NCI-H82 treated with DMSO at 0.1 percent for 48 hours (cell line): ENCODE data around the gene CCDC169.
"Not testable (repeated sequence)": the region's sequence is repeated elsewhere in the genome, so short reads cannot be mapped to it uniquely, and the experiment has no call there.

Source experiments
- DNase-seq: peaks from one replicate; lab custom pipeline; 2025; ENCODE audit not compliant: unreplicated experiment; lab: John Stamatoyannopoulos, UW

CCDC169 gene

DNA sequence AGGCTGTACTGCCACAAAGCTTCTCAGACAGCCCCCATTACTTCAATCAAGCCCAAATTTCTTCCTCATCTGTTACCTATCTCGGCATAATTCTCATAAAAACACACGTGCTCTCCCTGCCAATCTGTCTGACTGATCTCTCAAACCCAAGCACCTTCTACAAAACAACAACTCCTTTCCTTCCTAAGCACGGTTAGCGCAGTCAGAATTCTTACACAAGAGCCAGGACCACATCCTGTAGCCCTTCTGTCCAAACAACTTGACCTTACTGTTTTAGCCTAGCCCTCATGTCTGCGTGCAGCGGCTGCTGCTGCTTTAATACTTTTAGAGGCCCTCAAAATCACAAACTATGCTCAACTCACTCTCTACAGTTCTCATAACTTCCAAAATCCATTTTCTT, 22.2 kb upstream of the CCDC169 start:
- not testable (repeated sequence) for DNase-seq

DNA sequence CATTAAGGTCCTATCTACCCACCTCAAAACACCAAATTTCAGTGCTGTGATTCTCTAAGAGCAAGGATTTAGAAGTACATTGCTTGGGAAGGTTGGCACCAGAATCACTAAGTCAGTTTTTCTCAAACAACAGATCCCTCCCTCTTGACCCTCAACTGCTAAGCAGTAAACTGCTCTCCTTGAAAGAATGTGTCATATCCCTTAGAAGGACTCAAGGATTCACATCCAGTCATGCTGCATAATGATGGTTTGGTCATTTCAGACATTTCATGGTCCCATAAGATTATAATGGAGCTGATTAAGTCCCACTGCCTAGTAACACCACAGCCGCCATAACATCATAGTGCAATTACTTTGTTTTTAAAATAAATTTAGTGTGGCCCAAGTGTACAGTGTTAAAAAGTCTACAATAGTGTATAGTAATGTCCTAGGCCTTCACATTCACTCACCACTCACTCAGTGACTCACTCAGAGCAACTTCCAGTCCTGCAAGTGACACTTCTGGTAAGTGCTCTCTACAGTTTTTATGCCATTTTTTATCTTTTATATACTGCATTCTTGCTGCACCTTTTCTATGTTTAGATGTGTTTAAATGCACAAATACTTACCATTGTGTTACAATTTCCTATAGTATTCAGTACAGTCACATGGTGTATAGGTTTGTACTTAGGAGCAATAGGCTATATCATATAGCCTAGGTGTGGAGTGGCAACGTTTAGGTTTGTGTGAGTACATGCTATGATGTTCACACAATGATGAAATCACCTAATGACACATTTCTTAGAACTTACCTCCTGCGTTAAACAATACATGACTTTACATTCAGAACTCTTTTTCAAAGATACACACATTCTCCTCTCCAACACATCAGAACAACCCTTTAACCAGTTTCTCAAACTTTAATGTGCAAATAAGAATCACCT, 15.7 kb upstream of the CCDC169 start:
- DNase-seq, result no peak

DNA sequence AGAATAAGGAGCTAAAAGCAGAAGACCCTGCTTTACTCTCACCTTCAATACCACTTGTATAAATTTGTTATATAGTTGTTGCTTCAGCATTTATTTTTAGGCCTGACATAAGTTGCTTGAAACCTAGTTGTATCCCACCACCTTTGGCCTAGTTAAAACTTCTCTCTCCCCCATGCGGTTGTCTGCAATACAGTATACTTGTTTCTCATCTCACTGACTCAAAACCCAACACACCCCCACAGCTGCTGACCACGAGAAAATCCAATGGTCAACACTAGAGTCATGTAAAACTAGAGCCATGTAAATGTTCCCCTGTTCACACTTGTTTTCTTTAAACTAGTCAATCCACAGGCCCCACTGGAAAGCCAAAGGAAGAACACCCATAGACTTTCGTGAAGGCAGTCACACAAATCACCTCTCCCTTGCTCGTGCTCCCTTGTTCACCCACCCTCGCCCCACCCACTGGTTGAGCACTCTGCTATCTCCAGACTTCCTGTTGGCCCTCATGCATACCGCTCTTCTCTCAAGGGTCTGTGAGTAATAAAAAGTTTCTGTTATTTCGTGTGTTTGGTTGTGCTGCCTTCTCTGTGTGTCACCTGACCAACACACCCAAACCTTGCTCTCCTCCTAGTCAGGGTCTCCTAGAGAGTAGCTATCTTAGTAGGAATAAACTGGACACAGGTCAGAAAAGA, 12.9 kb upstream of the CCDC169 start:
- DNase-seq, result no peak

DNA sequence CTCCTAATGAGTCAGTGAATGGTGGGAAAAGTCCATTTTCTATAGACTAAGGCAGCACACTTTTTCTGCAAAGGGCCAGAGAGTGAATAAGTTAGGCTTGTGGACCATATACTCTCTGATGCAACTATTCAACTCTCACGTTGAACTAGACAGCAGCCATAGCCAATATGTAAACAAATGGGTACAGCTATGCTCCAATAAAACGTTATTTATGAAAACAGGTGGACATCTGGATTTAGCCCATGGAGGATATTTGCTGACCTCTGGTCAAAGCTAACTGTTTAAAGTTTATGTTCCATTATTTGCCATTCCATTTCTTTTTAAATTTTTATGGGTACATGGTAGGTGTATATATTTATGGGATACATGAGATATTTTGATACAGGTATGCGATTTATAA, 4.7 kb upstream of the CCDC169 start:
- no peak for DNase-seq

DNA sequence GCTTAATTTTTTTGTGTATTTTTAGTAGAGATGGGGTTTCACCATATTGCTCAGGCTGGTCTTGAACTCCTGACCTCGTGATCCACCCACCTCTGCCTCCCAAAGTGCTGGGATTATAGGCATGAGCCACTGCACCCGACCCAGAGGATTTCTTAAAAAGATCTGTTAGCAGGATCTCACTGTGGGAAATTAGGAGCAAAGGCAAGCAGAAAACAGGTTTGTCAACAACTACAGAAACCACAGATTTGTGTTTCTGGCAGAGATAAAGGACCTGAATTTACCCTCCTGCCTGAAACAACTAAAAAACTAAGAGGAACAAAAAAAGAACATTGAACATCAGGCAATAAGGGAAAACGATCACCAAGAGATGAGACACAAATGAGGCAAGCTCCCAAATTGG, 1.9 kb upstream of the CCDC169 start:
- not testable (repeated sequence) for DNase-seq

DNA sequence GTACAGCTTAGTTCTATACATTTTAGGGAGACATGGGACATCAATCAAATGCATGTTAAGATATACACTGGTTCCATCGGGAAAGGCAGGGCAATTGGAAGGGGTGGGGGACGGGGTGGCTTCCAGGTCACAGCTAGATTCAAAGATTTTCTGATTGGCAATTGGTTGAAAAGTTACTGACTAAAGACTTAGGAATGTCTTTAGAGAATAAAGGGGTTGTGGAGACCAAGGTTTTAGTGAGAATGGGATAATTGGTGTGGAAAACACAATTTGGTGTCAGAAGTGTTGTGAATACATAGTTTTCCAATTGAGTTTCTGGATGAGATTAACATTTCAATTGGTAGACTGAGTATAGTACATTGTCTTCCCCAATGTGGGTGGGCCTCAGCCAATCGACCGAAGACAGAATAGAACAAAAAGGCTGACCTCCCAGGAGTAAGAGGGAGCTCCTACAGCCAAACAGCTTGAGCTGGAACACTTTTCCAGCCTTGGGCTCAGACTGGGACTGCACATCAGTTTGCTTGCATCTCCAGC, 988 bp upstream of the CCDC169 start:
- DNase-seq, result no peak

DNA sequence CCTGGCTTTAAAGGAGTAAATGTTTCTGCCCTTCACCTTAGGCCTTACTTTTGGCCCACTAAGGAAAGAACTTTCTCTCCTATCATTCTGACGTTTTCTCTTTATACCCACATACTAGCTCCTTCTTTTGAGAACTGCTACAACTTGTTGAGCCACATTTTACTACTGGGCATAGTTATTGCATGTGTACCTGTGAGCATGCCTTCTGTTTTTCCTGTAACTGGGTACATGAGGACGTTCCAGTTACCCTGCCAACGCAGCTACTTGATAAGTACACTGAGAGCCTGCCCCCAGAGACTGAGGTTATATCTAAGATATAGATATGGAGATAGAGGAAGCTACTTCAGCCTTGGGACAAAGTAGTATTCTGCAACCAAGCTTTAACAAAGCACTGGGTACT, 3.5 kb downstream of the CCDC169 start:
- DNase-seq, result no peak

DNA sequence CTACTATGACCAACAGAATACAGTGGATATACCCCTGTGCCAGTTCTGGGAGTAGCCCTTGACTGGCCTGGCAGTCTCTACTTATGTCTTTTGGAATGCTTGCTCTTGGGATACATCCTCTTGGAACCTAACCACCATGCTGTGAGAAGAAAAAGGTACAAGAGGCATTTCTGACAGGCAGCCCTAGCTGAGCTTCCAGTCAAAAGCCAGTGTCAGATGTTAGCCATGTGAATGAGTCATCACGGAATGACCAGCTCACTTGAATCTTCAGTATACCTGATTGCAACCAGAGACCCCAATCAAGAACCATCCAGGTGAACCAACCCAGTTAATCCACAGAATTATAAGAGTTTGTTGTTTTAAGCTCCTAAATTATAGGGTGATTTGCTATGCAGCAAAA, 4.1 kb downstream of the CCDC169 start:
- no peak for DNase-seq

DNA sequence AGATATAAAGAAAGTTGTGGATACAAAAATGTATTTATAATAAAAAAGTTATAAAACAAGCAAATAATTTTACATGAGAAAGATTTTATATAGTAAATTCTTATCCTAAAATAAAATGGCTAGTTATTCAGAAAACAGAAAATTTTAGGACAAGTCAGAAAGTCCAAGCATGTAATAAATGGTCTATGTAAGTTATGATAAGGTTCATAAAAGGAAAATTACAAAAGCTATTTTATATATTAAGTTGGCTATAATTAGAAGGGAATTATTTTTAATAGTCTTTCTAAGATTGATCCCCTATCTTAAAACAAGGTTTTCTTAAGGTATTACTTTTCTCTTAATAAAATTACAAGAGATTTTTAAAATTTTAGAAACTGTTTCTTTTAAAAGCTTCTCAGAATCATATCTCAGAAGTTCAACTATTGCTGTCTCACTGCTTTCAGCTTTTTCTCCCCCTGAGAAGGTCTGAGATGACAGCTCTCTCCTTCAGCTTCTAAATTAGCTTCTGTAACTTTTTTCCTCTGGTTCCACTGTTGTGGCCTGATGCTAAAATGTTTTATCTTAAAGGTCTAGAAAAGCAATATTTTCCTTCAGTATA, 8.7 kb downstream of the CCDC169 start:
- no peak for DNase-seq

DNA sequence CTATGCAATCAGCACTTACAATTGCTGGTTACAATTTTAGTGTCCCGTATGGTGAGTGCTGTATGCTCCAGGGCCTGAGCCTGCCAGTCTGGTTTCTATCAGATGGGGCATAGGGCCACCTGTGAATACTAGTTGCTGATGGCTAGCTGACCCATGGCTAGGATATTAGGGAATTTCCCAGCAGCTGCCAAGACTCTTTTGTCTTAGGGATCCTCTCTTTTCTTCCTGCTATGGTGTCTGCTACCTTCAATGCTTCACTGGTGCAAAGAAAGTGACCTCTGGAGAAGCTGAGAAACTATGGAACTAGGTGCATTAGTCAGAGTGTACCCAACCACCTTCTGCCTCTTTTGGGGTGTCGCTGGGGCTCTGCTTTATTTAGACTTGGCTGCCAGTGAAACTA, 11.6 kb downstream of the CCDC169 start:
- no peak for DNase-seq

DNA sequence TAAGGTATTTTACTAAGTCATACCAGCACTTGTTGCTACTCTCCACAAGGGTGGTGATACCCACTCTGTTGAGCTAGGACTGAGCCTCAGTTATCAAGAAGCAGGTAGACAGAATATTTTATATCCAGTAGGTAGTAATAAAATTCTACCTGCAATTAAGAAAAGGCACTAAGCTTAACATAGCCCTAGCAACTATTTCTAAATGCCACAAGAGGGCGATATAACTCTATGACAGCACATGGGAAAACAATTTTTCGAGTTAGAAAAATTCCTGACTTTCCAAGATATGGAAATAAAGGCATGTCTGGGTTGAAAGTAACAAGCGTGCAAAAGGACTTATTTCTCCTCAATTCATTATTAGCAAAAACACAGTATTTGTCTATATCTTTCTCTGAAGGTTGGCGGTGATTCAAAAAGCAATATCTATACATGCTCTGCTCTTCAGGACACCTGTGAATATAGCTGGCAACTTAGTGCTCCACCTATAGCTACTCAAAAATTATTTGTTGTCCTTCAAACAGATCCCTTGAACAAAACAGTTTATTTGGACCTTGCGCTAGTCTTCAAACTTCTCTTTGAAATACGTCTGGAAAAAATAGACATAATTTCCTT, 14.7 kb downstream of the CCDC169 start:
- peak; percentile 6 for DNase-seq

DNA sequence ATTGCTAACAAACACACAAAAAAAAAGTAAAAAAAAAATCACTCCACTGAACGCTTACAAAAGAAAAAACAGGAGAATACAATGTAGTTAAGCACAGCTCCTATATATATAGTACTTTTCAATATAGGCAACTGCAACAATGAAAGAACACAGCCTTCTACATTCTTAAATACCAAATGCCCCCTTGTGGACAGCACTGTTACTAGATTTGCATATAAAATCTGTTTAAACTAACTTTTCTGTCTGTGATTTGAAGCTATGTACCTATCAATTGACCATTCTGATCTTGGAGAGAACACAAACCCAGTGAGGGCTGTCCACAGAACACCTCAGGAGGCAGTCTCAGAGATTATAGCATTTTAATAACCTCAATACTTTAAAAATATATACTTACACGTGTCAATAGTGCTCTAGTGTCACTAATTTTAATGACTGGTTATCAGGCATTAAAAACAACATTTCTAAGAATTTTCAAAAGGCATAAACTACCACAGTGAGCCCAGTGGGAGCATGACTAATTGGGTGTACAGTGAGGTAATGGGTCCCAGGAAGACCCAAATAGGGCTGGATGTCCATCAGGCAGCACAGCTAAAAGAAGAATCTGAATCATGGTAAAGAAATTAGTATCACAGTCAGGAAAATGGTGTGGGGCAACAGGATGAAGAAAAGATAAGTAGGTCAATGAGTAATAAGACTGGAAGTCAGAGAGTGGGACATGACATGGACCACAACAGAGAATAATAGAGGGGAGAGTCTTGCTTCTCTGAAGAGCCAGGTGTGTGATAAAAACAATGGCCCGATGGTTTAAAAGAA, 22.2 kb downstream of the CCDC169 start:
- DNase-seq, result peak; percentile 42

DNA sequence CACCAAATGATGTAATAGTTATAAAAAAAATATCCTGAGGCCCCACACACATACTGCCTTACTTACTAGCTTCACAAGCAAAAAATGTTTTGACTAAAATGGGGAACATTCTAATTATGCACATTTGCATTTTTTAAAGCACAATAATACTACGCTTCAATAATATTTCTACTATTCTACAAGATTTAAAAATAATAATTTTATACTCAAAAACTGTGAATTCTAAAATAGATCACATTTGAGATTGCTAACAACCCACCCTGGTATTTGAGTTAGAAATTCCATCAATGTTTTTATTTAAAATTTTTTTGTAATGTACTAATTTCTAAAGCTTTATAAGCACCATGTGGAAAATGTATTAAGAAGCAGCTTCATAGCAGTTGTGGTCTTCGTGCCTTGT, 24.2 kb downstream of the CCDC169 start:
- DNase-seq, result no peak

DNA sequence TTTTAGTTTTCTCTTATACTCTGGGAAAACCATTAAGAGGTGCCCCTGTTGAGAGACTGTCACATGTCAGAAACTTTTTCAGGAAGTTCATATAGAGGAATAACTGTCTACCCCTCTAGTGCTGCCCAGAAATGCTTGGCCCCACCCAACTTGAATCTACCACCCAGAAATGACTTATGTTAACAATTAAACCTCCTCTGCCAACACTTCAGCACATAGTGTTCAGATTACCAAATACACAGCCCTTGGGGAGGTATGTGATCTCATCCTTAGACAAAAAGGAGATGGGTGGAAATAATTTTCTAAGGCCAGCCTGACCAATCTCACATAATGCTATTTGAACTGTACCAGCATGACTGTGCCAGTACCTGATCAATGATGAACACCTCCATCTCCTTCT, 35.6 kb downstream of the CCDC169 start:
- DNase-seq, result no peak

DNA sequence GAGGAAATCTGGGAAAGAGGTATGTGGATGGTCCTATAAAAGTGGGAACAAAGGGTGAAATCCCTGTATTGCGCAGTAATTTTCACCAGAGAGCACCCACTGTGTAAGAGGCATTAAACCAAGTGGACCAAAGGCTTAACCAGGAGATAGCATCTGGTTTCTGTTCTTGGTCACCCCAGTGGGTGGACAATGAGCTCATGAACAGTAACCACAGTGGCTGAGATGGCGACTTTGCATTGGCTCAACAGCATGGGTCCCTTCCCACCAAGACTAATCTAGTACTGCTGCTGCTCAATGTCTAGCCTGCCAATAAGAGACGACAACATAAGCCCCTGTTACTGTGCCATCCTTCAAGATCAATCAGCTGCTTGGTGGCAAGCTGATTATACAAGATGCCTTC, 36.6 kb downstream of the CCDC169 start:
- no peak for DNase-seq

DNA sequence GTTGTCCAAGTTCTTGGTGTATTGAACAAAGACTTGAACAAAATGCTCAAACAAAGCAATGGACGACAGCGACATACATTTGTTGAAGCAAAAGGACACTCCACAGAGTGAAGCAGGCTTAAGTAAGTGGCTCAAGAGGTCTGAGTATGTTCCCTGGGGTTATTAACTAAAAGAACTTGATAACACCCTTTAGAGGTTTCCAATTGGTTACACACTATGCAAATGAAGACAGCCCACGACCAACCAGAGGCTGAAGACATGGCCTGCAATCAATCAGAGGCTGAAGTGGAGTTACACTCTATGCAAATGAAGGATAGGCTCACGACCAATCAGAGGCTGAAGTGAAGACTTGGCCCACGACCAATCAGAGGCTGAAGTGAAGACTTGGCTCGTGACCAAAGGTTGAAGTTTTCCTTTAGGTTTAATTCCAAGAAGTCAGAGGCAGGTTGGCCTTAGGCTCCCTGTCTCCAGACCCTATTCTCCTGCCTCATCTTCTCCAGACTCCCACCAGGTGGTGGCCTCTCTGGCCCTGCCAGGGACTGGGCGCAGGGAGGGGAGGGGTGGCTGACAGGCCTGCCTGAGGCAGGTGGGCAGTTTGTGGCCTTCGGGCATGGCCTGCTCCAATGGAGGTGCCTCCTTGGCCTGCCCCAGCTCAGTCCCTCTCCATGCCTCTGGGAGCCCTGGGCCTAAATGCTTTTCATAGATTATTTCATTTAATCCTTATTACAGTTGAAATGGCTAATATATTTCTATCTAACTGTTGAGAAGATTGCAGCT, 38.1 kb downstream of the CCDC169 start:
- no peak for DNase-seq

DNA sequence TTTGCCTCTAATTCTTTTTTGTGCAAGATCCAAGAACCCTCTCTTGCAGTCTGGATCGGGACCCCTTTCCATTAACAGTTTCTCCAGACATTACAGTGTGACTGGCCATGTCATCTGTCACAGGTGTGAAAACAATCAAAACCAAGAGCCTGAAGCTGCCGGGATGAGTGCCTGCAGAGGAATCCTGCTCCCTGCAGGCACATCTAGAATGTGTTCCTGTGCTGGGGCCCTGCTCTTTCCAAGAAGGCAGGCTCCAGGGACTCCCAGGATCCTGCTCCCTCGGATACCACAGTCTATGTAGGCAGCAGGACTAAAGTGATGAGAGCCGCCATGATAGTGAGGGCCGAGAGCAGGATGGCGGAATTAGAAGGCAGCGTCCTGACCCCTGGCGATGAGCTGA, 38.8 kb downstream of the CCDC169 start:
- no peak for DNase-seq

DNA sequence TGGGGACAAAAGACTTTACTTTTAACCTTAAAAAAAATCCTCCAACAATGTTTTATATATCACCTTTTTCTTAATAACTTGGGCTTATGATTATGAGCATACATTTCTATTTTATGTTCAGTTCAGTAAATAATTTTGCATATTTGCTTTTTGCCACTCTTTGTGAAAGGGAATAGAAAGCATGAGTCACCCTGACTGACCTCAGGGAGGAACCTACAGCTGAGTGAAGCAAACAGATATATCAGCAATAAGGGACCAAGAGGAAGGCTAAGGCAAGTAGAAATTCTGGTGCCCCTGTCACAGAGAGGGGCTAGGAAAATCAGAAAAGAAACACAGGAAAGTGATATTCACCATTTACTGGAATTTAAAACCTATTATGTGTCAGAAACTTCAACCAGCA, 46.1 kb downstream of the CCDC169 start:
- DNase-seq, result no peak

DNA sequence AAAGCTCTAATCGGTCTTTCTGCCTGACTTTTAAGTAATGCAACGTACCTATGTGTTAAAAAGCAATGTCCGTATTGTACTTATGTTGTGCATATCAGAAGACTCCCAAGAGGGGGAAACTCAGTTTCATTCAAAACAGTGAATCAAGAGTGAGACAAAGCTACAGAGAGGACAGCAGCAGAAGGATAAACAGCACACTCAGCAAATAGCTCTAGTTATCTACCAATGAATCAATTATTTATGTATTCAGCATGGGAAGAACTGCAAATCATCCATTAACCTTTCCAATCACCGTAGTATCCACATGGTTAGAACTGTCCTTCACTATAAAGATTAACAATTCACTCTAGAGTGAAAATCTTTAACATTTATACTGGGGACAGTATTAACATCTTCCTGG, 46.6 kb downstream of the CCDC169 start:
- no peak for DNase-seq

DNA sequence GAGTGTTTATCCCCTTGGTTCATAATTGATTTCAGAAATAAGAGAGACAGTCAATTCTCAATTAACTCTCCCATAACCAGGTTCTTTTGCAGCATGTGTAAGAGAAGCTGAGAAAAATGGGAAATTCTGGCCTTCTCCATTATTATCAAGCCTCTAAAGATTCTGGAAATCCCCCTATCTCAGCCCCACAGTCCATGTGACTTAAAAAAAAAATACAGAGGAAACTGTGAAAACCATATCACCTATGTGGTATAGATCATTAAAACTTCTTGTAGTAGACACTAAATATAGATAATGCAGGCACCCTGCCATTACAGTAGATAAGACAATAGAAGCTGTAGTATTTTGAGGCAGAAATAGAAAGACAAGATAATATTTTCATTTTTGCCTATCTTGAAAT, 48.9 kb downstream of the CCDC169 start:
- no peak for DNase-seq
